ENCODE data around the gene ABCC2.

Gene ABCC2

DNA sequence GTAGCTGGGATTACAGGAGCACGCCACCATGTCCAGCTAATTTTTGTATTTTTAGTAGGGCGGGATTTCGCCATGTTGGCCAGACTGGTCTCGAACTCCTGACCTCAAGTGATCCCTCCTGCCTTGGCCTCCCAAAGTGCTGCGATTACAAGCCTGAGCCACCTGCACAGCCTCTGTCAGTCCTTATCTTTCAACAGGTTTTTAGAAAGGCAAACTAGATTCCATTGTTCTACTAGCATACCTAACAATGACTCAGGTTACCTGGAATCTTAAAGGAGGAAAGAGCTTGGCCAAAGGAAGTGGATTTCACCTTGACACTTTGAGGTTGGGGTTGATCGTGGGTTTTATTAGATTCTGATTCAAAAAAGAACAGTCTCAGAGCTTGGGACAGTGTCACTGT is 3.2 kb downstream of the ABCC2 start:
- H3K79me2 ChIP-seq (ENCODE audit: control insufficient read depth, insufficient read depth, low read length, poor library complexity): peaks cover 2% of the 10 kb centered on the region
- no CpG with 5 or more reads among the region's 6 CpGs for WGBS (ENCODE audit: extremely low coverage, insufficient coverage, insufficient read length)
- H2AK5ac ChIP-seq (ENCODE audit: low read length): no peak overlapping the region
- no peak overlapping the region for H4K8ac ChIP-seq (ENCODE audit: low read depth, low read length)
- H3K4ac ChIP-seq (ENCODE audit: low read depth, low read length): no peak overlapping the region
- no peak overlapping the region for H3K4me3 ChIP-seq (ENCODE audit: low read depth, low read length)
- H4K91ac ChIP-seq (ENCODE audit: low read depth, low read length): no peak overlapping the region
- no peak overlapping the region for H3K27ac ChIP-seq (ENCODE audit: low read depth, low read length)
- peak; percentile 60 to 87 for DNase-seq
- H2BK12ac ChIP-seq (ENCODE audit: low read length): no peak overlapping the region
- H3K79me1 ChIP-seq (ENCODE audit: low read length): peaks cover 8% of the 10 kb centered on the region
- H3K36me3 ChIP-seq (ENCODE audit: control insufficient read depth in 1 of 2, insufficient read depth in 2 of 2, low read length in 2 of 2): no peaks in the 10 kb centered on the region
- no peak overlapping the region for H2BK120ac ChIP-seq (ENCODE audit: insufficient read depth, low read length, poor library complexity)
- no peak overlapping the region for H3K14ac ChIP-seq (ENCODE audit: low read length)
- peaks cover 13% of the 10 kb centered on the region in 2 experiments for H3K4me1 ChIP-seq (ENCODE audit: control insufficient read depth in 1 of 2, insufficient read depth in 2 of 2, low read length in 2 of 2)
- H3K4me2 ChIP-seq (ENCODE audit: low read length): no peak overlapping the region
- no peak overlapping the region for H2AFZ ChIP-seq (ENCODE audit: insufficient read depth, low read length, poor library complexity)
- no peaks in the 10 kb centered on the region for H3K27me3 ChIP-seq (ENCODE audit: insufficient read depth, low read length)
- no peak overlapping the region for H4K12ac ChIP-seq (ENCODE audit: low read depth, low read length)
- no peaks in the 10 kb centered on the region for H3K9me3 ChIP-seq (ENCODE audit: insufficient read depth, low read depth, low read length)
- H2BK5ac ChIP-seq (ENCODE audit: low read depth, low read length, poor library complexity): no peak overlapping the region
- H3K18ac ChIP-seq (ENCODE audit: low read length): no peak overlapping the region
- H3K23ac ChIP-seq (ENCODE audit: low read length): no peak overlapping the region
- H3K9ac ChIP-seq (ENCODE audit: low read length): no peak overlapping the region

GRCh38 chr10:99787311-99787710 is 4.9 kb downstream of the ABCC2 start:
- Histone ChIP-seq H2BK5ac (ENCODE audit: low read depth, low read length, poor library complexity) (no peak overlapping the region), H3K4me3 (ENCODE audit: low read depth, low read length) (no peak overlapping the region), H3K9ac (ENCODE audit: low read length) (no peak overlapping the region), H2BK12ac (ENCODE audit: low read length) (no peak overlapping the region), H4K8ac (ENCODE audit: low read depth, low read length) (no peak overlapping the region), H4K91ac (ENCODE audit: low read depth, low read length) (no peak overlapping the region), H3K36me3 (ENCODE audit: control insufficient read depth in 1 of 2, insufficient read depth in 2 of 2, low read length in 2 of 2) (no peaks in the 10 kb centered on the region), H3K27me3 (ENCODE audit: insufficient read depth, low read length) (no peaks in the 10 kb centered on the region), H4K12ac (ENCODE audit: low read depth, low read length) (no peak overlapping the region), H3K79me2 (ENCODE audit: control insufficient read depth, insufficient read depth, low read length, poor library complexity) (peaks cover 2% of the 10 kb centered on the region), H3K9me3 (ENCODE audit: insufficient read depth, low read depth, low read length) (no peaks in the 10 kb centered on the region), H3K27ac (ENCODE audit: low read depth, low read length) (no peak overlapping the region), H3K23ac (ENCODE audit: low read length) (no peak overlapping the region), H3K4me2 (ENCODE audit: low read length) (no peak overlapping the region), H3K79me1 (ENCODE audit: low read length) (peaks cover 4% of the 10 kb centered on the region), H3K18ac (ENCODE audit: low read length) (no peak overlapping the region), H3K14ac (ENCODE audit: low read length) (no peak overlapping the region), H2AFZ (ENCODE audit: insufficient read depth, low read length, poor library complexity) (no peak overlapping the region), H3K4ac (ENCODE audit: low read depth, low read length) (no peak overlapping the region), H2AK5ac (ENCODE audit: low read length) (no peak overlapping the region), H3K4me1 (ENCODE audit: control insufficient read depth in 1 of 2, insufficient read depth in 2 of 2, low read length in 2 of 2) (peaks cover 11 to 13% of the 10 kb centered on the region in 2 experiments), H2BK120ac (ENCODE audit: insufficient read depth, low read length, poor library complexity) (no peak overlapping the region)
- DNase-seq: no peak
- no CpG with 5 or more reads among the region's 5 CpGs for WGBS (ENCODE audit: extremely low coverage, insufficient coverage, insufficient read length)

- Histone ChIP-seq H3K18ac (ENCODE audit: low read length) (no peak overlapping the region), H2BK12ac (ENCODE audit: low read length) (no peak overlapping the region), H3K79me1 (ENCODE audit: low read length) (peaks cover 4% of the 10 kb centered on the region), H3K79me2 (ENCODE audit: control insufficient read depth, insufficient read depth, low read length, poor library complexity) (peaks cover 2% of the 10 kb centered on the region), H3K4me2 (ENCODE audit: low read length) (no peak overlapping the region), H3K36me3 (ENCODE audit: control insufficient read depth in 1 of 2, insufficient read depth in 2 of 2, low read length in 2 of 2) (no peaks in the 10 kb centered on the region), H2AFZ (ENCODE audit: insufficient read depth, low read length, poor library complexity) (no peak overlapping the region), H4K8ac (ENCODE audit: low read depth, low read length) (no peak overlapping the region), H3K23ac (ENCODE audit: low read length) (no peak overlapping the region), H3K9me3 (ENCODE audit: insufficient read depth, low read depth, low read length) (no peaks in the 10 kb centered on the region), H3K14ac (ENCODE audit: low read length) (no peak overlapping the region), H4K91ac (ENCODE audit: low read depth, low read length) (no peak overlapping the region), H4K12ac (ENCODE audit: low read depth, low read length) (no peak overlapping the region), H2BK120ac (ENCODE audit: insufficient read depth, low read length, poor library complexity) (no peak overlapping the region), H3K4ac (ENCODE audit: low read depth, low read length) (no peak overlapping the region), H2BK5ac (ENCODE audit: low read depth, low read length, poor library complexity) (no peak overlapping the region), H3K9ac (ENCODE audit: low read length) (no peak overlapping the region), H3K4me3 (ENCODE audit: low read depth, low read length) (no peak overlapping the region), H2AK5ac (ENCODE audit: low read length) (no peak overlapping the region), H3K4me1 (ENCODE audit: control insufficient read depth in 1 of 2, insufficient read depth in 2 of 2, low read length in 2 of 2) (peaks cover 11% of the 10 kb centered on the region in 2 experiments), H3K27me3 (ENCODE audit: insufficient read depth, low read length) (no peaks in the 10 kb centered on the region), H3K27ac (ENCODE audit: low read depth, low read length) (no peak overlapping the region)
- DNase-seq: no peak
- WGBS (ENCODE audit: extremely low coverage, insufficient coverage, insufficient read length): no CpG with 5 or more reads among the region's 7 CpGs
Measured at GRCh38 chr10:99787782-99788445, 5.5 kb downstream of the ABCC2 start.

DNA sequence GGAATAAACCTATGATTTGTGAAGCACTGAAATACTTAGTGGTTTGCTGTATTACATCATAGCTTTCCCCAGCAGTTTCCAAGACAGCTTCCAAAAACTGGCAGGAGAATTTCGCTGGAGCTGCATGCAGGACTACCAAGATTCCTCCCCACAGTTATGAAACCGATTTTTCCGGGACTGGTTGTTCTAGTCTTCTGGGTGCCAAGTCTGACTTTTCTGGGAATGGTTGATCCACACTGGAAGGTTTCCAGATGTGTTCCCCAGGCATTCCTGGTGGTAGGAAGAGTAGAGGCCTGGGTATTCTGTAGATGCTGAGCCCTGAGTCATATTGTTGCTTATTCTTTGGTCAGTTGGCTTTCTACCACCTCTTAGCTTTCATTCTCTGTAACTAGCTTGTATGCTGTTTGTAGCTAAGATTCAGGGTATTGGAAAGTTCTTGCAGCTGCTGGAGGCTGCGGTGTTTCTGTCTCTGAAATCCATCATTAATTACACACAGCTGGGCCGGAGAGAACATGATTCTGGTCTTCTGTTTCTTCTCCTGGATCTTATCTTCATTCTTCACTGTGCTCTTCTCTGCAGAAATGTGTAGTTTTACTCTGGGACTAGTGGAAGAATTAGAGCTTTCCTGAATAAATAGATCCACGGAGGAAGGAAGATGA is 6.3 kb downstream of the ABCC2 start:
- H4K12ac ChIP-seq (ENCODE audit: low read depth, low read length): no peak overlapping the region
- H3K79me1 ChIP-seq (ENCODE audit: low read length): peaks cover 3% of the 10 kb centered on the region
- H4K8ac ChIP-seq (ENCODE audit: low read depth, low read length): no peak overlapping the region
- H3K27ac ChIP-seq (ENCODE audit: low read depth, low read length): no peak overlapping the region
- H2BK12ac ChIP-seq (ENCODE audit: low read length): no peak overlapping the region
- peaks cover 11% of the 10 kb centered on the region in 2 experiments for H3K4me1 ChIP-seq (ENCODE audit: control insufficient read depth in 1 of 2, insufficient read depth in 2 of 2, low read length in 2 of 2)
- H3K9me3 ChIP-seq (ENCODE audit: insufficient read depth, low read depth, low read length): no peaks in the 10 kb centered on the region
- no peak overlapping the region for H4K91ac ChIP-seq (ENCODE audit: low read depth, low read length)
- H3K9ac ChIP-seq (ENCODE audit: low read length): no peak overlapping the region
- peaks cover 2% of the 10 kb centered on the region for H3K79me2 ChIP-seq (ENCODE audit: control insufficient read depth, insufficient read depth, low read length, poor library complexity)
- H2BK120ac ChIP-seq (ENCODE audit: insufficient read depth, low read length, poor library complexity): no peak overlapping the region
- H3K4me2 ChIP-seq (ENCODE audit: low read length): no peak overlapping the region
- no peaks in the 10 kb centered on the region for H3K36me3 ChIP-seq (ENCODE audit: control insufficient read depth in 1 of 2, insufficient read depth in 2 of 2, low read length in 2 of 2)
- no peak overlapping the region for H3K4ac ChIP-seq (ENCODE audit: low read depth, low read length)
- H2AFZ ChIP-seq (ENCODE audit: insufficient read depth, low read length, poor library complexity): no peak overlapping the region
- no peak overlapping the region for H3K23ac ChIP-seq (ENCODE audit: low read length)
- H3K27me3 ChIP-seq (ENCODE audit: insufficient read depth, low read length): no peaks in the 10 kb centered on the region
- no peak overlapping the region for H3K18ac ChIP-seq (ENCODE audit: low read length)
- no peak overlapping the region for H2AK5ac ChIP-seq (ENCODE audit: low read length)
- no peak overlapping the region for H3K14ac ChIP-seq (ENCODE audit: low read length)
- no CpG with 5 or more reads among the region's 6 CpGs for WGBS (ENCODE audit: extremely low coverage, insufficient coverage, insufficient read length)
- H2BK5ac ChIP-seq (ENCODE audit: low read depth, low read length, poor library complexity): no peak overlapping the region
- no peak for DNase-seq
- no peak overlapping the region for H3K4me3 ChIP-seq (ENCODE audit: low read depth, low read length)
